Measurements from ENCODE around the gene MICALL2. TPM values are rescaled to one million over a fixed set of nuclear protein-coding genes. Genes with fewer than 3 reads are reported as not detected.

The MICALL2 gene
- polyA plus RNA-seq, 1 experiment: 11.1 TPM

GRCh38 chr7:1433128-1433920 is 25.9 kb downstream of the MICALL2 start:
- Histone ChIP-seq H3K36me3 (ENCODE audit: control insufficient read depth, insufficient read depth, low read length) (peaks cover 1% of the 10 kb centered on the region), H3K4me3 (ENCODE audit: low read depth, low read length) (no peak overlapping the region), H3K27me3 (ENCODE audit: control insufficient read depth, insufficient read depth, low read length) (no peaks in the 10 kb centered on the region)
- DNase-seq (ENCODE audit: low read depth): no peak
- CTCF ChIA-PET: interaction anchor here (0.6 to 5.7 kb wide), 24 partner anchors 9 to 594 kb away, joined by 3 to 53 read pairs (median 6); no protein-coding TSS in a partner anchor
- POLR2A ChIA-PET: no interaction called here
- TF ChIP-seq, protein P1, sequence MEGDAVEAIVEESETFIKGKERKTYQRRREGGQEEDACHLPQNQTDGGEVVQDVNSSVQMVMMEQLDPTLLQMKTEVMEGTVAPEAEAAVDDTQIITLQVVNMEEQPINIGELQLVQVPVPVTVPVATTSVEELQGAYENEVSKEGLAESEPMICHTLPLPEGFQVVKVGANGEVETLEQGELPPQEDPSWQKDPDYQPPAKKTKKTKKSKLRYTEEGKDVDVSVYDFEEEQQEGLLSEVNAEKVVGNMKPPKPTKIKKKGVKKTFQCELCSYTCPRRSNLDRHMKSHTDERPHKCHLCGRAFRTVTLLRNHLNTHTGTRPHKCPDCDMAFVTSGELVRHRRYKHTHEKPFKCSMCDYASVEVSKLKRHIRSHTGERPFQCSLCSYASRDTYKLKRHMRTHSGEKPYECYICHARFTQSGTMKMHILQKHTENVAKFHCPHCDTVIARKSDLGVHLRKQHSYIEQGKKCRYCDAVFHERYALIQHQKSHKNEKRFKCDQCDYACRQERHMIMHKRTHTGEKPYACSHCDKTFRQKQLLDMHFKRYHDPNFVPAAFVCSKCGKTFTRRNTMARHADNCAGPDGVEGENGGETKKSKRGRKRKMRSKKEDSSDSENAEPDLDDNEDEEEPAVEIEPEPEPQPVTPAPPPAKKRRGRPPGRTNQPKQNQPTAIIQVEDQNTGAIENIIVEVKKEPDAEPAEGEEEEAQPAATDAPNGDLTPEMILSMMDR (IDR thresholded peaks at IDR 0.05; ENCODE audit: insufficient read depth, low read depth, low read length): no peak

GRCh38 chr7:1432411-1433082 is 26.7 kb downstream of the MICALL2 start:
- Histone ChIP-seq H3K27me3 (ENCODE audit: control insufficient read depth, insufficient read depth, low read length) (no peaks in the 10 kb centered on the region), H3K4me3 (ENCODE audit: low read depth, low read length) (no peak overlapping the region), H3K36me3 (ENCODE audit: control insufficient read depth, insufficient read depth, low read length) (no peaks in the 10 kb centered on the region; the same call in 1 of the 2 replicates)
- CTCF ChIA-PET: interaction anchor here (0.6 to 5.7 kb wide), 30 partner anchors 9 to 593 kb away, joined by 3 to 53 read pairs (median 5); no protein-coding TSS in a partner anchor
- DNase-seq (ENCODE audit: low read depth): no peak
- TF ChIP-seq, protein P1 (IDR thresholded peaks at IDR 0.05; ENCODE audit: insufficient read depth, low read depth, low read length): peak; percentile 95
- POLR2A ChIA-PET: no interaction called here

DNA sequence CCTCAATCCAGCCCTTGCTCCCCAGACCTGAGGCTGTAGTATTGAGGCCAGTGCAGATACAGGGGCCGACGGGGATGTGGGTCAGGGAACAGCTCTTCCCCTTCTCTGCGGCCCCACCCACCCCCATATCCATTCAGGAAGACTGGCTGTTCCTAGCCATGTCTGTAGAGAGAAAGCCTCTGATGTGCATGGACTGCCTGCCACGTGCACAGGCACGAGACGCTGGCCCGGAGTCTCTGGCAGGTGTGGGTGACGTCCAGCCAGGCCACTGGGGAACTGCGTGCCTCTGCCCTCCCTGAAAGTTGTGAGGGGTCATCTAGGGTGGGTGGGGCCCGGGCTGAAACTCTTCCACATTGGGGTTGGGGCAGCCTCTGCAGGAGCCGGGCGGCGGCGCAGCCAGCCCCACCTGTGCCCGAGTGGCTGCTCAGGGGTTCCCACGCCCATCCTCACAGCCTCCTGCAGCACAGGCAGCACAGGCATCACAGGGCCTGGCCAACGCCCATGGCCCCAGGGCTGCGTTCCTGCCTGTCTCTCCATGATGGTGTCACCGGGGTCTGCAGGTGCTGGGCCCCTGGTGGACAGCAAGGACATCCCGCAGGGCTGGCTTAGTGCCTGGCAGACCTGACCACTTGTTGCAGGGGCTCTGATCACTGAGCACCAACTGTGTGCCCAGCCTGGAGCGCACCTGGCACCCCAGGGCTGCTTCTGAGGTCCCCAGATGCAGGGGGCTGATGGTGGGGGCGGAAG is 27.5 kb downstream of the MICALL2 start:
- no peaks in the 10 kb centered on the region; the same call in 1 of the 2 replicates for H3K36me3 ChIP-seq (ENCODE audit: control insufficient read depth, insufficient read depth, low read length)
- DNase-seq (ENCODE audit: low read depth): no peak
- POLR2A ChIA-PET: no interaction called here
- TF ChIP-seq, protein P1 (IDR thresholded peaks at IDR 0.05; ENCODE audit: insufficient read depth, low read depth, low read length): no peak
- no peaks in the 10 kb centered on the region for H3K27me3 ChIP-seq (ENCODE audit: control insufficient read depth, insufficient read depth, low read length)
- no peak overlapping the region for H3K4me3 ChIP-seq (ENCODE audit: low read depth, low read length)
- CTCF ChIA-PET: interaction anchor here (0.7 to 5.7 kb wide), 24 partner anchors 9 to 257 kb away, joined by 3 to 53 read pairs (median 6); no protein-coding TSS in a partner anchor

DNA sequence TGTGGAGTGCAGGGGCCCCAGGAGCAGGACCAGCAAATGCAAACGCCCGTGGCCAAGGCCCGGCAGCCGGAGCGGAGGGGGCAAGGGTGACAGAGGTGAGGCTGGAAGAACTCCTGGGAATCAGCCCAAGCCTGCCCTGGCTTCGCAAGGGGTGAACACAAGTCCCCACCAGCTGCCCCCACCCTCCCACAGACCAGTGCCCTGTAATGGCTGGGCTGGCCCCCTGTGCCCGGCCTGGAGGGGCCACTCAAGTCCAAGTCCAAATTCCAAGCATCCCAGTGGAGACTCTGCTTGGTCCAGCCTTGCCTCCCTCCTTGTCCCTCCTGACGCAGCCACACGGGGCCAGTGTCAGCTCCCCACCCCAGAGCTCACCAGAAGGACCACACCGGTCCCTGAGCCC is 28.0 kb downstream of the MICALL2 start:
- H3K4me3 ChIP-seq (ENCODE audit: low read depth, low read length): no peak overlapping the region
- DNase-seq (ENCODE audit: low read depth): no peak
- CTCF ChIA-PET: interaction anchor here (1.2 to 5.7 kb wide), 9 partner anchors 11 to 255 kb away, joined by 5 to 53 read pairs (median 11); no protein-coding TSS in a partner anchor
- TF ChIP-seq, protein P1 (IDR thresholded peaks at IDR 0.05; ENCODE audit: insufficient read depth, low read depth, low read length): no peak
- POLR2A ChIA-PET: no interaction called here
- no peaks in the 10 kb centered on the region for H3K36me3 ChIP-seq (ENCODE audit: control insufficient read depth, insufficient read depth, low read length)
- H3K27me3 ChIP-seq (ENCODE audit: control insufficient read depth, insufficient read depth, low read length): no peaks in the 10 kb centered on the region
